Caco-2 (cell line): ENCODE measurements around the gene MED13L. TPM values are rescaled to one million over a fixed set of nuclear protein-coding genes. Genes with fewer than 3 reads are reported as not detected.

Experiments used
- BruUV-seq: library from RNA; stranded (reverse); fragments of 400-500 nt; replicated peaks from 2 replicates; lab custom pipeline; 2021; lab: Mats Ljungman, UMichigan
- CTCF ChIA-PET: fragments of 300-600 bp; sonication (Branson Sonifier 250); formaldehyde crosslinking; loops from one replicate; lab custom pipeline; 2022; ENCODE audit warnings: antibody characterized with exemption; lab: Charles Lee
- POLR2A ChIA-PET: fragments of 300-600 bp; sonication (Branson Sonifier 250); formaldehyde crosslinking; loops from one replicate; lab custom pipeline; 2022; ENCODE audit warnings: antibody characterized with exemption; lab: Charles Lee
- DNase-seq, 2 experiments: peaks; one replicate each; pipeline versions ENCODE4 v3.0.0 to v3.0.0-alpha.2; 2020 to 2022
- H3K27me3 ChIP-seq: replicated peaks from 2 replicates; pipeline ENCODE4 v1.6.0; 2011; ENCODE audit warnings: low read length; ENCODE audit not compliant: control insufficient read depth, insufficient read depth
- H3K36me3 ChIP-seq: 2 replicates; pipeline ENCODE4 v1.5.1; 2011; ENCODE audit warnings: low read length; ENCODE audit not compliant: control insufficient read depth, insufficient read depth
- H3K4me1 ChIP-seq: fragments of 250-450 bp; sonication (Bioruptor Pico); 2 replicates; pipeline ENCODE4 v1.5.1; 2020; ENCODE audit warnings: mild to moderate bottlenecking
- H3K4me3 ChIP-seq: 2 replicates; pipeline ENCODE4 v1.5.1; 2011; ENCODE audit warnings: low read depth, mild to moderate bottlenecking, control low read depth, low read length
- H3K9me3 ChIP-seq: fragments of 250-450 bp; sonication (Bioruptor Pico); 2 replicates; pipeline ENCODE4 v1.5.1; 2020; ENCODE audit warnings: mild to moderate bottlenecking, moderate library complexity
- H3K27ac Mint-ChIP-seq: one replicate; pipeline ENCODE4 v1.8.0; 2022; ENCODE audit warnings: mixed read lengths; ENCODE audit not compliant: unreplicated experiment
- H3K27me3 Mint-ChIP-seq: one replicate; pipeline ENCODE4 v1.8.0; 2022; ENCODE audit warnings: mixed read lengths; ENCODE audit not compliant: insufficient read depth, unreplicated experiment
- H3K36me3 Mint-ChIP-seq: one replicate; pipeline ENCODE4 v1.8.0; 2022; ENCODE audit warnings: mild to moderate bottlenecking, mixed read lengths; ENCODE audit not compliant: insufficient read depth, unreplicated experiment
- H3K4me1 Mint-ChIP-seq: one replicate; pipeline ENCODE4 v1.8.0; 2022; ENCODE audit warnings: low read depth, mixed read lengths; ENCODE audit not compliant: unreplicated experiment
- H3K4me3 Mint-ChIP-seq: one replicate; pipeline ENCODE4 v1.8.0; 2022; ENCODE audit warnings: mild to moderate bottlenecking, moderate library complexity, mixed read lengths; ENCODE audit not compliant: unreplicated experiment
- H3K9me3 Mint-ChIP-seq: one replicate; pipeline ENCODE4 v1.8.0; 2022; ENCODE audit warnings: mixed read lengths; ENCODE audit not compliant: unreplicated experiment
- CTCF ChIP-seq, 2 experiments: fragments of 200-600 bp in 1 of 2; IDR thresholded peaks; 1 replicate in 1 of 2; 2 replicates in 1 of 2; pipeline versions ENCODE4 v1.5.1 to v1.8.0; 2011 to 2022; ENCODE audit warnings: antibody characterized with exemption in 1 of 2, control low read depth in 1 of 2, inconsistent platforms in 1 of 2, low read depth in 1 of 2, low read length in 1 of 2, mild to moderate bottlenecking in 1 of 2, moderate library complexity in 1 of 2; ENCODE audit not compliant: insufficient read depth in 1 of 2, severe bottlenecking in 1 of 2, unreplicated experiment in 1 of 2
- intact Hi-C: fragments of 100-400 bp; cut with micrococcal nuclease; formaldehyde crosslinking; loops from one replicate; pipeline ENCODE4 v1.10.0; 2022; ENCODE audit not compliant: unreplicated experiment
- total RNA-seq: library from RNA; stranded (reverse); gene quantifications from 2 replicates; pipeline ENCODE4 v1.2.3, GENCODE V29; 2022

MED13L gene
- total RNA-seq, 1 experiment from 2014 or later: 160 TPM

GRCh38 chr12:115960868-115961802, 316.4 kb downstream of the MED13L start:
- H3K27me3 ChIP-seq: no peaks in the 10 kb centered on the region
- H3K4me3 ChIP-seq: no peak overlapping the region
- H3K27me3 Mint-ChIP-seq: no peaks in the 10 kb centered on the region
- no peak for DNase-seq
- H3K4me1 ChIP-seq: no peaks in the 10 kb centered on the region
- H3K36me3 ChIP-seq: peaks cover 10% of the 10 kb centered on the region
- no peak overlapping the region for H3K4me3 Mint-ChIP-seq
- ChIA-PET CTCF (no interaction called here), POLR2A (no interaction called here)
- no TSS peak for BruUV-seq
- intact Hi-C loops: no loop called here
- no peaks in the 10 kb centered on the region for H3K4me1 Mint-ChIP-seq
- H3K36me3 Mint-ChIP-seq: peaks cover 82% of the 10 kb centered on the region
- H3K9me3 Mint-ChIP-seq: no peaks in the 10 kb centered on the region
- no peaks in the 10 kb centered on the region for H3K9me3 ChIP-seq
- no peak overlapping the region for H3K27ac Mint-ChIP-seq
- no peak for TF ChIP-seq CTCF (IDR thresholded peaks at IDR 0.05; ENCODE audit: insufficient read depth in 1 of 2, low read depth in 1 of 2, low read length in 1 of 2, severe bottlenecking in 1 of 2, unreplicated experiment in 1 of 2)

GRCh38 chr12:115957686-115958290, 319.7 kb downstream of the MED13L start:
- no peak for DNase-seq
- BruUV-seq: no TSS peak
- no peaks in the 10 kb centered on the region for H3K27me3 ChIP-seq
- TF ChIP-seq CTCF (IDR thresholded peaks at IDR 0.05; ENCODE audit: insufficient read depth in 1 of 2, low read depth in 1 of 2, low read length in 1 of 2, severe bottlenecking in 1 of 2, unreplicated experiment in 1 of 2): no peak
- no peak overlapping the region for H3K4me3 Mint-ChIP-seq
- peaks cover 4% of the 10 kb centered on the region for H3K36me3 ChIP-seq
- H3K4me3 ChIP-seq: no peak overlapping the region
- peaks cover 9% of the 10 kb centered on the region for H3K4me1 Mint-ChIP-seq
- peaks cover 66% of the 10 kb centered on the region for H3K36me3 Mint-ChIP-seq
- H3K9me3 ChIP-seq: no peaks in the 10 kb centered on the region
- intact Hi-C loops: no loop called here
- ChIA-PET CTCF (no interaction called here), POLR2A (no interaction called here)
- H3K27ac Mint-ChIP-seq: no peak overlapping the region
- H3K27me3 Mint-ChIP-seq: no peaks in the 10 kb centered on the region
- H3K9me3 Mint-ChIP-seq: no peaks in the 10 kb centered on the region
- peaks cover 14% of the 10 kb centered on the region for H3K4me1 ChIP-seq

GRCh38 chr12:115956659-115957058, 320.8 kb downstream of the MED13L start:
- Mint-ChIP-seq H3K36me3 (peaks cover 70% of the 10 kb centered on the region), H3K9me3 (no peaks in the 10 kb centered on the region), H3K4me3 (no peak overlapping the region), H3K27me3 (no peaks in the 10 kb centered on the region), H3K4me1 (peaks cover 9% of the 10 kb centered on the region), H3K27ac (no peak overlapping the region)
- ChIA-PET POLR2A (no interaction called here), CTCF (no interaction called here)
- DNase-seq: no peak
- Histone ChIP-seq H3K9me3 (no peaks in the 10 kb centered on the region), H3K27me3 (no peaks in the 10 kb centered on the region), H3K36me3 (peaks cover 4% of the 10 kb centered on the region), H3K4me1 (peaks cover 14% of the 10 kb centered on the region), H3K4me3 (no peak overlapping the region)
- TF ChIP-seq CTCF (IDR thresholded peaks at IDR 0.05; ENCODE audit: insufficient read depth in 1 of 2, low read depth in 1 of 2, low read length in 1 of 2, severe bottlenecking in 1 of 2, unreplicated experiment in 1 of 2): no peak
- intact Hi-C loops: no loop called here
- no TSS peak for BruUV-seq
